A172 (cell line): Measurements from ENCODE around the gene GPR153. TPM values are rescaled to one million over a fixed set of nuclear protein-coding genes. Genes with fewer than 3 reads are reported as not detected.
A peak's percentile ranks its signal among the peaks of the same experiment; 100 is the strongest.
"Not testable (repeated sequence)": the region's sequence is repeated elsewhere in the genome, so short reads cannot be mapped to it uniquely, and the experiment has no call there.

ENCODE experiments used
- DNase-seq: peaks from one replicate; pipeline ENCODE4 v3.0.0-alpha.2; 2015; ENCODE audit warnings: low spot score
- total RNA-seq: library from RNA; depleted of rRNA; stranded (reverse); fragments of >200 nt; shearing (Covaris generic); gene quantifications from 2 replicates; pipeline ENCODE4 v1.2.3, GENCODE V29; 2014

The GPR153 gene
- total RNA-seq, 1 experiment from 2014 or later: 4.1 TPM

DNA sequence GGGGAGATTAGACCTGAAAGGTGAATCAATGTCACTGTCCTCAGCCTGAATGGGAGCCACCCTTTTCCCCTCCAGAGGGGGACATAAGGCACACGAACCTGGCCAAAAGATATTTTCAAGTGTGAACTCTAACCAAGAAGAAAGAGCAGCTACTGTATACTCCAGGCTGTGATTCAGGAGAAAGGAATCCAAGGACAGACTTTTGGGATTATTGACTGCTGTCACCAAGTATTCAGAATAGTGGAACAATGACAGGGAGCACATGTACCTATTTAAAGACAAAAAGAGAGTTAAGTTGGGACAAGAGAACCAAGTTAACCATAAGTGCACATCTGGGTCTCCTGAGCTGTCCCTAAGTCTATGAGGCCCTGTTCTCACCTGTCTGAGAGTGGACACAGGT is 27.5 kb downstream of the GPR153 start:
- no peak for DNase-seq

DNA sequence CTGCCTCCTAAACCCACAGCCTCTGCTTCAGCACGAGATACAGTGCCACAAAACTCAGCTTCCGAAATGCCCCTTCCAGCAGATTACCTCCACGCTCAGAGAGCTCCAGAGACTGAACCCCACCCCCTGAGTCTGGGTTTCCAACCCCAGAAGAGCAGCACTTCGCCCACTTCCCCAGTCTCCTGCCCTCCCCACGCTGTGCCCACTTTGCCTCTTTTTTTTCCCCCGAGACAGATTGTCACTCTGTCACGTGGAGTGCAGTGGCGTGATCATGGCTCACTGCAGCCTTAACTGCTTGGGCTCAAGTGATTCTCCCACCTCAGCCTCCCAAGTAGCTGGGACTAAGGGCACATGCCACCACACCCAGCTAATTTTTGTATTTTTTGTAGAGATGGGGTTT is 35.2 kb downstream of the GPR153 start:
- no peak for DNase-seq

DNA sequence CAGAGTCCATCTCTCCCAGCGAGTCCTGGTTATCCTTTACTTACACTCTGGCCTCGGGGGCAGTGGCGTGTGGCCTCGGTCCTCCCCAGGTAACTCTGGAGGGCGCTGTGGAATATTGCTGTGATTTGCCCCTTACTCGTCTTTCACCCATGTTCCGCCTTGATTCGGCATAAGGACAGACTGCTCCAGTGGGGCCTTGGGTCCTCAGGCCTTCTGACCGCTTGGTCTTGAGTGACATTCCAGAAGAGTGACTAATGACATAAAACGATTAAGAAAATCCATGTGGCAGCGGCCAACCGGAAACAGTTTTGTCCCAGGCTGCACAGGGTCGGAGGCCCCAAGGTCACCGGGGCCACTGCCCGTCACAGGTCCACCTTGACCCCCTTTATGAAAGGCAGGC is 36.2 kb downstream of the GPR153 start:
- DNase-seq: peak; percentile 40

DNA sequence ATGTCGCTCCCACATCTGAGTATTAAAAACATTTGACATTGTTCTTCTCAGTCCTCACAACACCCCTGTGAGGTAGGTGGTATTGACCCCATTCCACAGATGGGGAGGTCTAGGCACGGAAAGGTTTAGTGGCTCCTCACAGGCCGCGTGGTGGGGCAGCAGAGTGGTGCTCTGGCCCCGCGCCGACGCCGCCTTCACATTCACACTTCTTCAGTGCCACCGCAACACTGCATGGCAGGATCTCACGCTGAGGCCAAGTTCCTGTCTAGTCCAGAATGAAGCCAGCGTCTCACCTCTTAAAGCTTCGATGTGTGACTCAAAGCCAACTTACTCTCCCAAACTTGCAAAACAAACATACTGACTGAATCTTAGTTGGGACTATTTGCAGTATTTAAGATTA is 37.3 kb downstream of the GPR153 start:
- DNase-seq: no peak

DNA sequence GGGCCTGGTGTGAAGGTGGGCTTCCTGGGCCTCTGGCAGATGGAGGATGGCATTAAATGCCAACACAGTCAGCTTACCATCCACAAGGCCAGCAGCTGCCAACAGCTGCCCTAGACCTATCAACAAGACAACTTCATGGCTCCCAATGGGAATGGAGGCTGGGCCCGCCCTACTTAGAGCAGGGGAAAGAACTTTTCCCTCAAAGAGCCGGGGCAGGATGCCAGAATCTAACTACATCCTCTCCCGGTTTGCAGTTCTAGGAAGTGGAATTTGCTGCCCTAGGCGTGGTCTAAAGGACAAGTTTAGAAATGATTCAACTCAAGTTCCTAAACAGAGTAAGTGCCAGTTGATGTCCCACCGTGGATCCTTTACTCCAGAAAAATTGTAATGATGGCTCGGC is 38.3 kb downstream of the GPR153 start:
- peak; percentile 66 for DNase-seq

DNA sequence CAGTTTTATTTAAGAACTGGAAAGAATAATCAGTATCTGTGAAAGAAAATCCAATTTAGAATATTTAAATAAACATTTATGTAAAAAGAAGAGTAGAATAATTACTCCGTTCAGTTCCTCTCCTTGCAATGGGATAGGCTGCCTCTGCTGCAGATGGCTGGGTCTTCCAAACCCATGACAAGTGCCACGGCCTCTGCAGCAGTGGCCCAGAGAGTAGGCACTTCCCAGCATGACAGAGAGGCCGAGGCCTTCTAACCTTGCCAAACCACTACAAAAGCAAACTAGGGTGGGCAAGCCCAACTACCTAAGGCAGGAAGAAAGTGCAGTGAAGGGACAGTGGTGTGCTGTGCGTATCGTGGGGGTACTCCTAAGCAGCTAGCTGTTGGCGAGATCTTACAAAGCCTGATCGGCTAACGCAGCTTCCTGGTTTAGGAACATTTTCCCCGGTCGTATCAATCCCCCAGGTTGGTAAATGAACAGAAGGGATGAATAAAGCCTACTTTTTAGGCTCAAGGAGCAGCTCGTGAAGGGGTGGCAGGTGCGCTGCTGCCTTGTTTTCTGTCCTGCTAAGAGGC is 39.6 kb downstream of the GPR153 start:
- DNase-seq: no peak

DNA sequence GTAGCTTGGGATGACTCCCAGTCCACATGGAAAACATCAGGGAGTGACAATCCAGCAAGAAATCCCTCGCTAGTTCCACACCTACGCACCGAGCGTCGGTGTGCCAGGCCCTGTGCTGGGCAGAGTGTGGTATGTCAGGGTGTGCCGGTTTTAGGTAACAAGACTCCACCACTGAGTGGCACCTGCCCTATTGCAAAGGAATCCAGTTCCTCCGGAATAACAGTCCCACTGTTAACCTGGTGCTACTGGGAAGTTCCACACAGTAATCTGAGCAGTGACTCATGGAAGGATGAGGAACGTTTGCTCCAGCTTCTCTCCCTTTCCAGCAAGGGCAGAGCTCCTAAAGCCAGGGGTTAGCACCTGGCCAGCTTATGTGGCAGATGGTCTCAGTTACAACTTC is 40.7 kb downstream of the GPR153 start:
- DNase-seq: peak; percentile 18

DNA sequence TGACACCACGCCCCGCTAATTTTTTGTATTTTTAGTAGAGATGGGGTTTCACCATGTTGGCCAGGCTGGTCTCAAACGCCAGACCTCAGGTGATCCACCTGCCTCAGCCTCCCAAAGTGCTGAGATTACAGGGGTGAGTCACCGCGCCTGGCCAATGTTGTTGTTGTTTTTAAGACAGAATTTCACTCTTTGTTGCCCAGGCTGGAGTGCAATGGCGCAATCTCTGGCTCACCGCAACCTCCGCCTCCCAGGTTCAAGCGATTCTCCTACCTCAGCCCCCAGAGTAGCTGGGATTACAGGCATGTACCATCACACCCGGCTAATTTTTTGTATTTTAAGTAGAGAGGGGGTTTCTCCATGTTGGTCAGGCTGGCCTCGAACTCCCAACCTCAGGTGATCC is 41.3 kb downstream of the GPR153 start:
- DNase-seq: not testable (repeated sequence)

DNA sequence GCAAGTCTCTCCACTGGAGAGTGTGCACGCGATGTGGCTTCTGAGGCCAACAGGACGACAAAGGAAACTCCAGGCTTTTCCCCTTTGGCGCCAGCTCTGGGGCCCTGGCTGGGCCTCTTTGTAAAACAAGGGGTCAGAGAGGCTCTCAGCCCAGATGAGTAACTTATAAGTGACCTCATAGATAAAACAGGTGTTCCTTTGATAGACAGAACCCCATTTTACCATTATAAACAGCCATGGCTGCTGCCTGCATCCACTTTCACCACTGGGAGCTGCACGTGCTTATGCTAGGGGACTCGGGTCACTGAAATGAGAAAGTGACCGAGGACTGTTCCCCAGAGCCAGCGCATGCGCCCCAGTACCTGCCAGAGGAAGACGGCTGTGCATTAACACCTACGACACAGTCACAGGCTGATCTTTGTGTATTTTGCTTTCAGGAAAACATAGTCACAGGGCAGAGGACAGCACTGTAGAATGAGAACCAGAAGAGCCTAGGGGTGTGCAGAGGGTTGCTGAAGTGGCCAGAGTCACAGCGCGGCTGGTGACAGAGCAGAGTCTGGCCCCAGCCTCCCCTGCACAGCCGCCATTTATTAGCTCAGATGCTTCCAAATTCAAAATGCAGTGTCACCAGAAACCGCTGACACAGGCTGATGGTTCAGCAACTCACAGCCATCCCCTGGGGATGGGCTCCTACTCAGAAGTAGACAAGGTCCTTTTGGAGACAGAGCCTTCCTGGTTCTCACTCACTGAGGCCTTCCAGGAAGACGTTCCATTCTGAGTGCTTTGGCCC is 42.3 kb downstream of the GPR153 start:
- DNase-seq: no peak

DNA sequence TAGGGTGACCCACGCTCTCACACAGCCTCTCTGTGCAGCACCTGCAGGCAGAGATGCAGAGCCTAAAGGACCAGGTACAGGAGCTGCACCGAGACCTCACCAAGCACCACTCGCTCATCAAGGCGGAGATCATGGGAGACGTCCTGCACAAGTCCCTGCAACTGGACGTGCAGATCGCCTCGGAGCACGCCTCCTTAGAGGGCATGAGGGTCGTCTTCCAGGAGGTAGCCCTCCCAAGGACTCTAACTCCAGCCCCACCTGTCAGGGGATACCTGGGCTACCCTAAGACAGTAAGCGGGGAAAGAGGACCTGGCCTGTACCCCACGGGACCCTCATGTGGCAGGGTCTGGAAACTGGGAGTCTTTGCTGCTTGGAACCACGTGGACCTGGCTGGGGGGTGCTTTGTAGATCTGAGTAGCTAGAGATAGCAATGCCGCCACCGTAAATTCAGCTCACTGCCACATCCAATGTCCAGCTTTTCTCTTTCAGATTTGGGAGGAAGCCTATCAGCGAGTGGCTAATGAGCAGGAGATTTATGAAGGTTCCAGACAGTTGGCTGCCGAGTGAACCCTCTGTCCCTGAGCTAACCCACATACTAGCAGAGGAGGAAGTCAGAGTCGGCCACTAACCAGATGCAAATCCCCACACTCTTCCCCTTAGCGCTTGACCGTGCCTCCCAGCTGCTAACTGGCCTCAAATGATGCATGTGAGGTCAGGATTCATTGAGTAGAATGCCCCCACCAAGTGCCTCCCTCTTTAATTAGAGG is 48.5 kb downstream of the GPR153 start:
- DNase-seq: no peak

DNA sequence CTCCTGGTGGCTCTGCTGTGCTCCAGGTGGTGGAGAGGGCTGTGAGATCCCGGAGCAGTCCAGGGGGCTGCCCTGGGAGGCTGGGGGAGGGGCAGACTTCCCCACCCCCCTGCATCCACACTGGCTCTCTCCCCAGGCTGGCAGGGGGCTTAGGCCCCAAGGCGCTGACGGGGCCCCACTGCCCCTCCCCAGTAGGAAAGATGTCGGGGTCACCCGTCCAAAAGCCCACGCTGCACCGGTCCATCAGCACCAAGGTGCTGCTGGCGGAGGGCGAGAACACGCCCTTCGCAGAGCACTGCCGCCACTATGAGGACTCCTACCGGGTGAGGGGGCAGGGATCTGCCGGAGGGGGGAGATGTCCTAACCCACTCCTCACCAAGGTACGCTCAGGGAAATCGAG is 49.2 kb downstream of the GPR153 start:
- DNase-seq: no peak

DNA sequence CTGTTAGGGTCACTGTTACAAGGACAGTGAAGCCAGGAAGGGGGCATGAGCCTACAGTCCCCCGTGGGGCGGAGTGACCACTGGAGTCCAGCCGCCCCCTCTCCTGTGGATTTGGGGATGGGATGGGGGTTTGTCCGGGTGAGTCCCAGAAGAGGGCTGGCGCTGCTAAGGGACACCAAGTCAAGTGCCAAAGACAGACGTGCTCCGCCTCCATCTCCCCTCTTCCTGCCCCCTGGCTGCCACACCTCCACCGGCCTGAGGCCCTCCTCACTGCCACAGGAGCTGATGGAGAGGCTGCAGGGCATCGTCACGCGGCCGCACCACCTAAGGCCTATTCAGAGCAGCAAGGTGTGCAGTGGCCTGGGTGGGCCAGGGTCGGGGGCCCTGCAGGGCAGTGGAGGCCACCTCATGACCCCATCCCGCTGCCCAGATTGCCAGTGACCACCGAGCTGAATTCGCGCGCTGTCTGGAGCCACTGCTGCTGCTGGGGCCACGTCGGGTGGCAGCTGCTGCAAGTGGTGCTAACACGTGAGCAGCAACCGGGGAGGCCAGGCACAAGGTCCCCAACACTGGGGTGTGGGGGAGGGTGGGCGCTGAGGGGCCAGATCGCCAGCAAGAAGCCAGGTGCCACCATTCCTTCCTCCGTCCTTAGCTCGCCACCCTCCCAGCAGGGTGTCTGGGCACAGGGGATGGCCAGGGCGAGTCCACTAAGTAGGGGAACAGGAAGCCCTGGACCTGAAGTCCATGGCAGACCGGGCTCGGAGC is 50.1 kb downstream of the GPR153 start:
- no peak for DNase-seq

DNA sequence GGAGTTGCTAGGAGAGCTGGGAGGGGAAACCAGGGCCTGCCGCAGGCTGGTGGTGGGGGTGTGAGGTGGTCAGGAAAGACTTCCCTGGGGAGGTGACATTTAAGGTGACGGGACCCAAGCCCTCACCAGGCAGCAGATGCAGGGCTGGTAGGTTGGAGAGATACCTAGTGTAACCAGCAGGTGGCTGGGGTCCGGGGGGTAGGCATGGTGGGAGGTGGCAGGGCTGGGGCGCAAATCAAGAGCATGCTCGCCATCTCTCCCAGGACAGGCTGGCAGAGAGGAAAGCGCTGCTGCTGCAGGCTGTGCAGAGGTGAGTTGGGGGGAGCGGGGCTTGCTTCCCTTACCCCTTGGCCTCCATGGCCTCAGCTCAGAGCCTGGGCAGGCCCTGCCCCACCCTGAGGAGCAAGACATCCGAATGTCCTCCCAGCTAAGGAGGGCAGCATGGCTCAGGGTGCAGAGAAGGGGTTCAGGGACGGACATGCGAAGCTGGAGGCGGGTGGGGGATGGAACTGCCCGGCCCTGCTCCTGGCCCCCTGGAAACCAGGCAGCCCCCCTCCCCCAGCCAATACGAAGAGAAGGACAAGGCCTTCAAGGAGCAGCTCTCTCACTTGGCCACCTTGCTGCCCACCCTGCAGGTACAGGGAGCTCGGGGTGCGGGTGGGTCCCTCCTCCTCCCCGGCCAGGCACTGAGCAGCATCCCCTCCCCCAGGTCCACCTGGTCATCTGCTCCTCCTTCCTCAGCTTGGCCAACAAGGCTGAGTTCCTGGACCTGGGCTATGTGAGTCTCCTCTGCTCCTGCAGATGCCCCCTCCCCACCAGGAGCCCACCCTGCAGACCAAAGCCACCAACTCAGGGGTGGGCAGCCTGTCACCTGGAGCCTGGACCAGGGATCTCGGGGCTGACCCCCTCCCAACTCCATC is 51.0 kb downstream of the GPR153 start:
- DNase-seq: no peak

DNA sequence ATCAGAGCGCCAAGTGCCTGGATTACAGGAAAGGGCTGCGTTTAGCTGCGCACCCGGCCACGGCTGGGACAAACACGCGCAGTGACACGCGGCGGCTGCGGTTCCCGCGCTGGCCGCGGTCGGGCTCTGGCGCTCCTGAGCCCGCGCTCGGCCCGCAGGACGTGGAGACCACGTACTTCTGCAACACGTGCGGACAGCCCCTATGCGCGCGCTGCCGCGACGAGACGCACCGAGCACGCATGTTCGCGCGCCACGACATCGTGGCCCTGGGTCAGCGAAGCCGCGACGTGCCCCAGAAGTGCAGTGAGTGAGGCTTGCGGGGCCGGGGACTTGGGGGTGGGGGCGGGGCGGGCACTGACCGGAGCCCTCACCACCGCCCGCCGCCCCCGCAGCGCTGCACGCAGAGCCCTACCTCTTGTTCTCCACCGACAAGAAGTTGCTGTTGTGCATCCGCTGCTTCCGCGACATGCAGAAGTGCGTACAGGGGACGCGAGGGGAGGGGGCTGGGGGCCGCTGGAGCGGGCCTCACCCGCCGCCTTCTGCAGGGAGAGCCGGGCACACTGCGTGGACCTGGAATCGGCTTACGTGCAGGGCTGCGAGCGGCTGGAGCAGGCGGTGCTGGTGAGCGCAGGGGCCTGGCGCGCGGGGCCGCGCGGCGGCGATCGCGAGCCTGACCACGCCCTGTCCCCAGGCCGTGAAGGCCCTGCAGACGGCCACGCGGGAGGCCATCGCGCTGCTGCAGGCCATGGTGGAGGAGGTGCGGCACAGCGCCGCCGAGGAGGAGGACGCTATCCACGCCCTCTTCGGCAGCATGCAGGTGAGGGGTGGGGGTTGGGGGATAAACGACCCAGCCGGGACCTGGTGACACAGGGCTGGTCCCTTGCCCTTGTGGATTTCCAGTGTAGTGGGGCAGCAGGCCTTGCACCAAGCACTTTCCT is 51.9 kb downstream of the GPR153 start:
- no peak for DNase-seq

DNA sequence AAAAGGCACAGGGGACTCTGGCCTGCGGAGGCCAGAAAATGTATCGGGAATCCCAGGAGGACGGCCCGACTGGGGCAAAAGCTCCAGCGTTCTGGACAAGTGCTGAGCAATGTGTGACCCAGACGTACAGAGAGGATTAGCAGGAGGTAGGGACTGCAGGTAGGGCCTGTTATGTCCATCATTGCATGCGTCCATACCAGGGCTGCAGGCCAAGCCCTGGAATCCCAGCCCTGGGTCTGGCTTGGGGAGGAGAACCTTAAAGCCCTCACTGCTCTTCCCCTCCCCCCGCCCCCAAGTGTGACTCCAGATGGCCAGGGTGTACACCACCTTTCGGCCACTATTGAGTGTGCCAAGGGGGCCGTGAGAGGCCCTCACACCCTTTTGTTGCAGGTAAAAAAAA is 53.0 kb downstream of the GPR153 start:
- DNase-seq: no peak

DNA sequence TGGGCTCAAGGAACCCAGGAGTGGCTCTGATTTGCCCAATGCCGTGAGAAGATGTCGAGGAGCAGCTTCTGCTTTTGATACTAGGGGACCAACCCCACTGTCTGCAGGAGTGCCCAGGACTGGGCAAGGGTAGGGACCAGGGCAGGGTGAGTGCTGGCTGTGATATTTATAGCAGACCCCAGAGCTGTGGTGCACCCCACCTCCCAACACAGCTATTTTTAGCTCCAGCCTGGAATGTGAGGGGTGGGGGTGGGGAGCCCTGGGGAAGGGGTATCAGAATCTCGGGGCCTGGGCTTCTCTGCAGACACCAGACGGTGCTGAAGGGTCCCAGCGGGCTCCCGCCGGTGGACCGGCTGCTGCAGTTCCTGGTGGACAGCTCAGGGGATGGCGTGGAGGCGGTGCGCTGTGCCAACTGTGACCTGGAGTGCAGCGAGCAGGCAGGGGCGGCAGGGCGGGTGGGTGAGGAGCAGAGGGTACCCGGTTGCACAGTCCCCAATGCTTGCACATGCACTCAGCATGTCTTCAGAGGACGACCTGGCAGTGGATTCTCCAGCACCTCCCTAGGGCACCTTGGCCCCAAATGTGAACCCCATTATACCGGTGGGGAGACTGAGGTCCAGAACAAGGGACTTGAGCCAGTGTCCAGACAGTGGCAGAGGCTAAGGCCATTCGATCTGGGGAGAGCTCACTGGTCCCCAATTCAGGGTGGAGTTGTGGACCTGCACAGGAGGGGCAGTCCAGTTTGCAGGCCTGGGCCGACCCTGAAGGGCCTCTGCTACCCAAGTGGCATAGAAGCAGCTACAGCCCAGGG is 53.6 kb downstream of the GPR153 start:
- DNase-seq: no peak

DNA sequence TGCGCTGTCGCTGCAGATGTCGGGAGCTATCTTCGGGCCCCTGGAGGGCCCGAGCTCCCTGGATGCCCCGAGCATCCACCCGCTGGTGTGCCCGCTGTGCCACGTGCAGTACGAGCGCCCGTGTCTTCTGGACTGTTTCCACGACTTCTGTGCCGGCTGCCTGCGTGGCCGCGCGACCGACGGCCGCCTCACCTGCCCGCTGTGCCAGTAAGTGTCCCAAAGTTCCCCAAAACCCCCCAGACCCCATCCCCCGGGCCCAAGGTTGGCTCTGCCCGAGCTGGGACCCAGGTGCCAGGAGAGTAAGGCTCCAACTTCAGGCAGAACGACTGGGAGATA is 54.4 kb downstream of the GPR153 start:
- DNase-seq: no peak

DNA sequence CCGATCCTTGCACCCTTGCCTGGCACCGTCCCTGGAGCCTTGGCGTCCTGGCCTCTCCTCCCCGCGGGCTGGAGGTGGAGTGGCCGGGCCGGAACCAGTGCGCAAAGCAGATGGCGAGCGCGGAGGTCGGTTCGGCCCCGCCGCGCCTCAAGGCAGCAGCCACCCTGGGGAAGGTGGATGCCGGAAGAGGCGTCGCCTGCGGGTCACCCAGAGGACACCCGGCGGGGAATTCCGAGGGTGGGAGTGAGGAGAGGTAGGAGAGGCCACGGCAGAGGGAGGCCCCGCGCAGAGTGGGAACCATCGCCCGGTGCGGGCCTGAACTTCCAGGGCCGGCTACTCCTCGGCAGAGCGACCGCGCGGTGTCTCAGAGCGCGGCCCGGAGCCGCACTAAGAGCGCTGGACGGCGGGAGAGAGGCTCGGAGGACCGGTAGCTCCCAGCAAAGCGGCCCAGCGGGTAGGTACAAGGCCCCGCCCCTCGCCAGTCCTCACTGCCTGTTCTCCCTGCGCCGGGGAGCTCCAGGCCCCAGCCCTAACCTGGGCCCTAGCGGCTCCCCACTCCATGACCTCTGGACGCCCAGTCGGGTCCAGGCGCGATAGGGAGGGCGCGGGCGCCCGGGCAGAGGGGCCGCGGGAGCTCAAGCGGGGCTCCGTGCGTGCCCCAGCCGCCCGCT is 54.9 kb downstream of the GPR153 start, which contains the start of gene RNF207:
TSS of gene RNF207 (plus strand) at position 271 of the 671 bp plus-strand sequence. CDS start 417 bp downstream, outside the sequence.
- DNase-seq: peak; percentile 55
